Measurements from ENCODE around the gene TDO2. TPM values are rescaled to one million over a fixed set of nuclear protein-coding genes. Genes with fewer than 3 reads are reported as not detected.

Gene TDO2
- total and polyA plus RNA-seq, 2 donors from 2014 or later: 0.41 to 1.3 TPM

GRCh38 chr4:155909615-155910226 lies 6.2 kb downstream of the TDO2 start:
- no peak overlapping the region for H3K27ac ChIP-seq (ENCODE audit: low read depth in 2 of 2, low read length in 2 of 2)
- TF ChIP-seq CTCF (IDR thresholded peaks at IDR 0.05; ENCODE audit: borderline replicate concordance, extremely low read depth, insufficient read depth): no peak
- intact Hi-C loops (cut with DNase I): no loop called here

DNA sequence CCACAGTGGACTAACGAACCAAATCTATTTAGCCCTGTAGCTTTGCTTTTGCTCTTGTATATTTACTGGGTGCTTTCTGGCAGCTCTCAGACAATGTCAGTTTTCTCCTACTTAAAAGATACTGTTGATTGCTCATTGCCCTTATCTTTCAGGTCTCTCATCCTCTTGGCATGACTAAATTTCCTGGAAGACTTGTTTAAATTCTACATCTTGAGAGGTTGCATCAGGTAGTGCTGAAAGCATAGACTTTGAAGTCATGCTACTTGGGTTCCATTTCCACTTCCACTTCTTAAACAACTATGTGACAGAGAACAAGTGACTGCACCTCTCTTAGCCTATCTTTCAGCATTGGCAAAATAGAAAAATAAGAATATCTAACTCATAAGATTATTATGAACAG lies 8.4 kb downstream of the TDO2 start:
- Histone ChIP-seq H3K27ac (ENCODE audit: low read depth in 2 of 2, low read length in 2 of 2) (no peak overlapping the region), H3K36me3 (ENCODE audit: control insufficient read depth in 2 of 3, insufficient read depth in 3 of 3, low read length in 3 of 3) (no peaks in the 10 kb centered on the region), H3K9ac (ENCODE audit: low read length in 3 of 3) (no peak overlapping the region), H3K27me3 (ENCODE audit: control insufficient read depth, insufficient read depth, low read length) (no peaks in the 10 kb centered on the region), H3K9me3 (ENCODE audit: control insufficient read depth in 2 of 3, insufficient read depth in 1 of 3, low read length in 3 of 3) (no peaks in the 10 kb centered on the region), H3K4me3 (ENCODE audit: low read length in 3 of 3) (no peak overlapping the region), H3K4me1 (ENCODE audit: control insufficient read depth in 2 of 3, insufficient read depth in 2 of 3, low read depth in 1 of 3, low read length in 3 of 3) (no peaks in the 10 kb centered on the region)
- DNase-seq (no peak), FAIRE-seq (no peak)
- no peak for TF ChIP-seq CTCF (IDR thresholded peaks at IDR 0.05; ENCODE audit: borderline replicate concordance, extremely low read depth, insufficient read depth)
- intact Hi-C loops (cut with DNase I): no loop called here

More at GRCh38 chr4:155909615-155910226, 6.2 kb downstream of the TDO2 start:
- no peak overlapping the region for H3K9ac ChIP-seq (ENCODE audit: low read length in 3 of 3)
- DNase-seq (no peak), FAIRE-seq (no peak)
- H3K4me3 ChIP-seq (ENCODE audit: low read length in 3 of 3): no peak overlapping the region
- no peaks in the 10 kb centered on the region for H3K9me3 ChIP-seq (ENCODE audit: control insufficient read depth in 2 of 3, insufficient read depth in 1 of 3, low read length in 3 of 3)
- H3K4me1 ChIP-seq (ENCODE audit: control insufficient read depth in 2 of 3, insufficient read depth in 2 of 3, low read depth in 1 of 3, low read length in 3 of 3): no peaks in the 10 kb centered on the region
- H3K27me3 ChIP-seq (ENCODE audit: control insufficient read depth, insufficient read depth, low read length): no peaks in the 10 kb centered on the region
- H3K36me3 ChIP-seq (ENCODE audit: control insufficient read depth in 2 of 3, insufficient read depth in 3 of 3, low read length in 3 of 3): no peaks in the 10 kb centered on the region

GRCh38 chr4:155914782-155915181 lies 11.3 kb downstream of the TDO2 start:
- FAIRE-seq (no peak), DNase-seq (peak in 2 of 5 donors; percentile 36 to 37)
- Histone ChIP-seq H3K9me3 (ENCODE audit: control insufficient read depth in 2 of 3, insufficient read depth in 1 of 3, low read length in 3 of 3) (no peaks in the 10 kb centered on the region), H3K27me3 (ENCODE audit: control insufficient read depth, insufficient read depth, low read length) (no peaks in the 10 kb centered on the region), H3K36me3 (ENCODE audit: control insufficient read depth in 2 of 3, insufficient read depth in 3 of 3, low read length in 3 of 3) (no peaks in the 10 kb centered on the region), H3K9ac (ENCODE audit: low read length in 3 of 3) (no peak overlapping the region), H3K27ac (ENCODE audit: low read depth in 2 of 2, low read length in 2 of 2) (no peak overlapping the region), H3K4me3 (ENCODE audit: low read length in 3 of 3) (no peak overlapping the region), H3K4me1 (ENCODE audit: control insufficient read depth in 2 of 3, insufficient read depth in 2 of 3, low read depth in 1 of 3, low read length in 3 of 3) (no peaks in the 10 kb centered on the region)
- intact Hi-C loops (cut with DNase I): no loop called here
- no peak for TF ChIP-seq CTCF (IDR thresholded peaks at IDR 0.05; ENCODE audit: borderline replicate concordance, extremely low read depth, insufficient read depth)

- no peak overlapping the region for H3K27ac ChIP-seq (ENCODE audit: low read depth in 2 of 2, low read length in 2 of 2)
- no peak overlapping the region for H3K4me3 ChIP-seq (ENCODE audit: low read length in 3 of 3)
- TF ChIP-seq CTCF (IDR thresholded peaks at IDR 0.05; ENCODE audit: borderline replicate concordance, extremely low read depth, insufficient read depth): no peak
- H3K36me3 ChIP-seq (ENCODE audit: control insufficient read depth in 2 of 3, insufficient read depth in 3 of 3, low read length in 3 of 3): no peaks in the 10 kb centered on the region
- no peaks in the 10 kb centered on the region for H3K9me3 ChIP-seq (ENCODE audit: control insufficient read depth in 2 of 3, insufficient read depth in 1 of 3, low read length in 3 of 3)
- no peaks in the 10 kb centered on the region for H3K4me1 ChIP-seq (ENCODE audit: control insufficient read depth in 2 of 3, insufficient read depth in 2 of 3, low read depth in 1 of 3, low read length in 3 of 3)
- no peak overlapping the region for H3K9ac ChIP-seq (ENCODE audit: low read length in 3 of 3)
- no peak for FAIRE-seq
- intact Hi-C loops (cut with DNase I): no loop called here
- no peak for DNase-seq
- H3K27me3 ChIP-seq (ENCODE audit: control insufficient read depth, insufficient read depth, low read length): no peaks in the 10 kb centered on the region
Observed at GRCh38 chr4:155921597-155921996, 18.1 kb downstream of the TDO2 start.

Data from kidney (tissue), 14 donors.